GM18517 (cell line): ENCODE measurements around the gene LRRC26.

Experiments used
- ATAC-seq: cut with Tn5 transposase; IDR thresholded peaks from one replicate; pipeline ENCODE4 v1.9.1; 2021; ENCODE audit warnings: mild to moderate bottlenecking, moderate library complexity; ENCODE audit not compliant: unreplicated experiment

LRRC26 gene

GRCh38 chr9:137168904-137169856, 671 bp downstream of the LRRC26 start:
- no peak for ATAC-seq

GRCh38 chr9:137168573-137168903, 1.3 kb downstream of the LRRC26 start:
- no peak for ATAC-seq

DNA sequence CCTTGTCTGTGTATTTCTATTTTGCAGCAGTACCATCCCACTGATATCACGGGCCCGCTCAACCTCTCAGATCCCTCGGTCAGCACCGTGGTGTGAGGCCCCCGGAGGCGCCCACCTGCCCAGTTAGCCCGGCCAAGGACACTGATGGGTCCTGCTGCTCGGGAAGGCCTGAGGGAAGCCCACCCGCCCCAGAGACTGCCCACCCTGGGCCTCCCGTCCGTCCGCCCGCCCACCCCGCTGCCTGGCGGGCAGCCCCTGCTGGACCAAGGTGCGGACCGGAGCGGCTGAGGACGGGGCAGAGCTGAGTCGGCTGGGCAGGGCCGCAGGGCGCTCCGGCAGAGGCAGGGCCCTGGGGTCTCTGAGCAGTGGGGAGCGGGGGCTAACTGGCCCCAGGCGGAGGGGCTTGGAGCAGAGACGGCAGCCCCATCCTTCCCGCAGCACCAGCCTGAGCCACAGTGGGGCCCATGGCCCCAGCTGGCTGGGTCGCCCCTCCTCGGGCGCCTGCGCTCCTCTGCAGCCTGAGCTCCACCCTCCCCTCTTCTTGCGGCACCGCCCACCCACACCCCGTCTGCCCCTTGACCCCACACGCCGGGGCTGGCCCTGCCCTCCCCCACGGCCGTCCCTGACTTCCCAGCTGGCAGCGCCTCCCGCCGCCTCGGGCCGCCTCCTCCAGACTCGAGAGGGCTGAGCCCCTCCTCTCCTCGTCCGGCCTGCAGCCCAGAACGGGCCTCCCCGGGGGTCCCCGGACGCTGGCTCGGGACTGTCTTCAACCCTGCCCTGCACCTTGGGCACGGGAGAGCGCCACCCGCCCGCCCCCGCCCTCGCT, 1.9 kb downstream of the LRRC26 start:
- ATAC-seq = no peak

- ATAC-seq = no peak
These were observed 2.5 kb downstream of the LRRC26 start for GRCh38 chr9:137167277-137167746.

DNA sequence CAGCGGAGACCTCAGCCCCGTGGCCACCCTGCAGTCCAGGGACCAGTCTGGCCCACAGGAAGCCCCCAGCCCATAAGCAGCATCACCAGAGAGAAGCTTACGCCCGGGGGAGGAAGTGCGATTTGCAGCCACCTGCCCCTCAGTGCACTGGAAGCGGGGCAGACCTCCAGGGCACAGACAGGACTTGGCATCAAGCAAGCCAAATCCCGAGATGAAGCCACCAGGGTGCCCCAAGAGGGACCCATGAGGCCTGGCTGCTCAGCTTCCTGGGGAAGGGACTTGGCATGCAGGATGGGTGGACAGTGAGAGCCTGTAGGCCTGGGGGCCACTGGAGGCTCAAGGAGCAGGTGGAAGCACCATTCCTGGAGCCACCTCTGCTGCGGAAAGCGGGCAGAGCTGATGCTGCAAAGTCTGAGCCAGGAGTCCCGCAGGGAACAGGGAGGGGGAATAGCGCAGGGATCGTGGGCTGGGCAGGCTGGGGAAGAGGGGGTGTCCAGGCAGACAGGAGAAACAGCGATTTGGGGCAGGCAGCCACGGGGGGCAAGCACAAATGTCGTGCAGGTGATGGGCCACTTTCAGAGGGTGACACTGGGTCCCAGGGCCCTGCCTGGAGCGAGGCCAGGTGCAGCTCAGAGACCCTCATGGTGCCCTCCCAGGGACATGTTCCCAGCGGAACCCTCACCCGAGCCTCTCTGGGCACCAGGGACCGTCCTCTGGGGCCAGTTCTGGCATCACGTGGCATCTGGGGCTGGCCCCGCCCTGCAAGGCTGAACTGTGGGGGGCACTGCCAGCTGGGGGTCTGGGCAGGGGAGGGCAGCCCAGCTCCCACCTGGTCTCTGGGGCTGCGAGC, 3.2 kb downstream of the LRRC26 start:
- no peak for ATAC-seq

DNA sequence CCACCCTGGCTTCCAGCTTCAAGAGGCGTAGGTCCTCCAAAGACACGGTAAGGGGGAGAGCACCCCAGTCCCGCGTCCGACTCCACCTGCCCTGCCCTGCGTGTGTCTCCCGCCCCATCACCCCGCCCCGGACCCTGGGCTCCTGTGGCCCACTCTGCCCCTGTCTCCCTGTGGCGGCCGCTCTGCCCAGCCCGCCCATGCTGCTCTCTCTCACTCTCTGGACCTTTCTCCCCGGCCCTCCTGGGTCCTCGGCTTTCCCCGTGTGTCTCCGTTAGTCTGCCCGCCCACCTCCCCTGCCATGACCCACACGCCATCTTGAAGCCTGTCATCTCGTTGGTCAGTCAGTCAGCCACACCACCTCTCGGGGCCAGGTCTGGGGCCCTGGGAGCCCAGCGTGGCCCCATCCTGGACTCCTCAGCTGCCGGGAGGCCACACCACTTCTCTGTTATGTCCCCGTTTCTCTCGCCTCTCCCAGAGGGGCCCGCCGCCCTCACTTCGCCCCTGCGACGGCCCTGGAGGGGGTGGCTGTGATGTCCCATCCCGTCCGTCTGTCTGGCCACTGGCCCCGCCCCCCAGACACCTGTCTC, 4.5 kb downstream of the LRRC26 start:
- ATAC-seq = no peak

DNA sequence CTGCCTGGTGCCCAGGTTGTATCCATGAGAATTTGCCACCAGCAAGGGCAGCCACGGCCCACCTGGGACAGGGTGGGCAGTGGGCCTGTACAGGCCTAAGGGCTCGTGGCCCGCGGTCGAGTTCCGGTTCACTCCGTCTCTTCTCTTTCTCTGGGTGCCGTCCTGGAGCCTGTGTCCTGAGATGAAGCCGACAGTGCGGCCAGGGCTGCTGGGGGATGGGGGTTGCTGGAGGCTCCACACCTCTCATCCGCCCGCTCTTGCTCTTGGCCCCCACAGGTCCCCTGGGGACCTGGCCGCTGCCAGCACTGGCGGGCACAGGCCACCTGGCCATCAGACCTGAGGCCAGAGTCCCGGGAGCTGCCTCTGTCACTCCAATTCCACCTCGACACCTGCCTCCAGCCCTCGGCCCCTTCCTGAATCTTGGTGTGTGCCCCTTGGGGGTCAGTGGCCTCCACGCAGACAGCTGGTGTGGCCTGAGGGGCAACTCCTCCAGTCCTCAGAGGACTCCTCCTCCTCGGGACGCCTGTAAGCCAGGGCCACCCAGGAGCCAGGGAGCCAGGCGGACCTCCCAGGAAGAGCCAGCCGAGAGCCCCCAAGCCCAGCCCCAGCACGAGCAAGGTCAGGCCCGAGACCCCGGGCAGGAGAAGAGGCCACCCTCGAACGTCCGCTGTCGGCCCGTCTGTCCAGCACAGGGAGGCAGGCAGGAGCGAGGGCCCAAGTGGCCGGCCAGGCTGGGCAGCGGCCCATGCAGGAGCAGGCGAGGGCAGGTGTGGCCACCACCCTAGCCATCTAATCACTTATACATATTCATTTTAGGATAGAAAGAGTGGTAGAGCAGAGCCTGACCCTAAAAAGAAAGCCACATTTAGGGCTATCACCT, 5.2 kb downstream of the LRRC26 start:
- ATAC-seq = no peak

- no peak for ATAC-seq
These were observed 6.0 kb downstream of the LRRC26 start for GRCh38 chr9:137163805-137164204.

- no peak for ATAC-seq
These were observed 6.5 kb downstream of the LRRC26 start for GRCh38 chr9:137163365-137163715.

- no peak for ATAC-seq
These were observed 7.1 kb downstream of the LRRC26 start for GRCh38 chr9:137162505-137163364.

GRCh38 chr9:137161558-137162486, 8.0 kb downstream of the LRRC26 start:
- ATAC-seq = no peak

DNA sequence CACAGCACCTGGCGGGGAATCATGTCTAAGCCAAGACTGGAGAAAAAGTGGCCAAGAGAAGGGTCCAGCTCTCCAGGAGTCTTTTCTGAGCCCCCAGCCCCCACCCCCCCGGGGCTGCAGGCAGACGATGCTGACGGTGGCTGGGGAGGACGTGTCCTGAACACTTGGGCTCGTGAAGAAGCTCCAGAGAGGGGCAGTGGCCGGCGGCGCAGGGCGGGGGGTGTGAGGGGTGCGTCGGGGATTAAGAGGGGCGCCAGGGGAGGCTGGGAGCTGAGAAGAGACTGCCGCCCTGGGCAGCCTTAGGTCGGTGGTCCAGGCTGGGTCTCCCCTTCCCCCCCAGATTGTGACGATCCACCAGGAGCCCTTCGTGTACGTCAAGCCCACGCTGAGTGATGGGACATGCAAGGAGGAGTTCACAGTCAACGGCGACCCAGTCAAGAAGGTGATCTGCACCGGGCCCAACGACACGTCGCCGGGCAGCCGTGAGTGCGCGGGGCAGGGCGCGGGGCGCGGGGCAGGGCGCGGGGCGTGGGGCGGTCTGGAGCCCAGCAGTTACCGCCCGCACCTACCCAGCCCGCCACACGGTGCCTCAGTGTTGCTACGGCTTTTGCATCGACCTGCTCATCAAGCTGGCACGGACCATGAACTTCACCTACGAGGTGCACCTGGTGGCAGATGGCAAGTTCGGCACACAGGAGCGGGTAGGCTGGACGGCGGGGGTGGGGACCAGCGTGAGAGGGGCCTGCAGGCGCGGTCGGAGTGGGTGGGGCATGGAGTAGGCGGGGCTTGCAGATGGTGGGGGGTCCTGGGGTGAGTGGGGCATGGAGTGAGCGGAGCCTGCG, 8.9 kb downstream of the LRRC26 start:
- no peak for ATAC-seq

DNA sequence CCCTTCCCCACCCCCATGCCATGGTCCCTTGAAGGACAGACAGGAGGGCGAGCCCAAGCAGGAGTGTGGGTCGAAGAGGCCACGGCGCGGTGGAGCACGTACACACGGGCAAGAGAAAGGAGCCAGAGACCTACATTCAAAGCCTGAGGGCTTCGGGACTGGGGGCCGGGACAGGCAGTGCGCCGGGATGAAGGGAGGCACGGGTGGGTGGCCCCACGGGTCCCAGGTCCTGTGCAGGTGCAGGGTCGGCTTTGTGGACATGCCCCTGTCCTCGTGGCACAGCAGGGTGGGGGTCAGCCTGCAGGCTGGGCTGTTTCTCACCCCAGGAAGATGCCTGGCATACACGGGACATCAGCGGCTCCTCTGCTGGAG, 9.8 kb downstream of the LRRC26 start:
- ATAC-seq = no peak

DNA sequence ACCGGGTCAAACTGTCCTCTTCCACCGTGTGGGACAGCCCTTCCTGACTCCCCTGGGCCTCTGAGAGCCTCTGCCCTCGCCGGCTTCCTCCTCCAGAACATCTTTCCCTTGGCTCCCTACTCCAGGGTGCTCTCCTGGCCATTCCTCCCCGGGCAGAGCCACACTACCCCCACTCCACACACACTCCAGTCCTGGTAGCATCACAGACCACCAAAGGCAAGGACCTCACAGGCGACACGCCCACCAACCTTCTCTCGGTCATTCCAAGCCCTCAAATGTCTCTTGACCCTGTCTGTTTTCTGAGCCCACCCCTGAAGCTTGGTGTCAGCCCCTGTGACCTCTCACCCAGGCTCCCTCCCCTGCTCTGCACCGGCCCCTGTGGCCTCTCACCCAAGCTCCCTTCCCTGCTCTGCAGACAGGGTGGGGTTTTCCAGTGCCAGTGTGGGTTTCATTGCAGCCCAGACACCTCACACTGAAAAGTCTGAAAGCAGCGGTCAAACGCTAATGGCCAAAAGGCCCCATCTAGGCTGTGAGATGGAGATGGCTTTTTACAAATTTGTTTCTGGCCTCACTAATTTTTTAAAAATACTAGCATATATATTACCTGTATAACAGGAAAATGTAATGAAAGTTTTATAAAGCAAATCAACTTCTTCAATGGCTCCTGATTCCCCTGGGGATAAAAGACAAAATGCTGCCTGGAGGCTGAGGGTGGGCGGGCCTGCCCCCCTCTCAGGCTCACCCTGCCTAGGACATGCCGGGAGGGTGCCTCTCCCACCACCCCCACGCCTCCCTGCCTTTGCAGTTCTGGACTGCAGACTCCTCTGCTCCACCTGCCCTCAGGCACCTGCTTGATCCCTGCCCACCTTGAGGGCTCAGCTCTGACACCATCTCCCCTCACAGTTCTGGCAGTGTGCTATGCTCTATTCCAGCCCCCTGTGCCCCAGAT, 10.5 kb downstream of the LRRC26 start:
- ATAC-seq = no peak

DNA sequence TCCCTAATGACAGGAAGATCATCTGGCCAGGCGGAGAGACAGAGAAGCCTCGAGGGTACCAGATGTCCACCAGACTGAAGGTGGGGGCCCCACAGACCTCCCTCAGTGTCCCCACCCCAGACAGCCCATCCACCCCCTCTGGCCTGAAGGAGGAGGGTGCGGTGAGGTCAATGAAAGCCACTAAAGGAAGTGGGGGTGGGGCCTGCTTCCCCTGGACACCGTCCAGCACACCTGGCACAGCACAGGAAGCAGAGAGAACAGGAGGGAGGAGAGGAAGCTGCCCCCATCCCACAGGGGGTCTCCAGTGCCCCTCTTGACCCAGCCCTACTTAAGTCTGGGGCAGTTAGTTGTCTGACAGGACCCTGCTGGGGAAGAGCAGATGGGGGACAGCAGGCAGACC, 11.2 kb downstream of the LRRC26 start:
- ATAC-seq = no peak
